GM21825 (cell line): Measurements from ENCODE around the gene GRIK1.
"Not testable (repeated sequence)": the region's sequence is repeated elsewhere in the genome, so short reads cannot be mapped to it uniquely, and the experiment has no call there.

Experiments
- ATAC-seq: cut with Tn5 transposase; IDR thresholded peaks from one replicate; pipeline ENCODE4 v1.9.1; 2021; ENCODE audit warnings: mild to moderate bottlenecking, moderate library complexity; ENCODE audit not compliant: unreplicated experiment

The GRIK1 gene

DNA sequence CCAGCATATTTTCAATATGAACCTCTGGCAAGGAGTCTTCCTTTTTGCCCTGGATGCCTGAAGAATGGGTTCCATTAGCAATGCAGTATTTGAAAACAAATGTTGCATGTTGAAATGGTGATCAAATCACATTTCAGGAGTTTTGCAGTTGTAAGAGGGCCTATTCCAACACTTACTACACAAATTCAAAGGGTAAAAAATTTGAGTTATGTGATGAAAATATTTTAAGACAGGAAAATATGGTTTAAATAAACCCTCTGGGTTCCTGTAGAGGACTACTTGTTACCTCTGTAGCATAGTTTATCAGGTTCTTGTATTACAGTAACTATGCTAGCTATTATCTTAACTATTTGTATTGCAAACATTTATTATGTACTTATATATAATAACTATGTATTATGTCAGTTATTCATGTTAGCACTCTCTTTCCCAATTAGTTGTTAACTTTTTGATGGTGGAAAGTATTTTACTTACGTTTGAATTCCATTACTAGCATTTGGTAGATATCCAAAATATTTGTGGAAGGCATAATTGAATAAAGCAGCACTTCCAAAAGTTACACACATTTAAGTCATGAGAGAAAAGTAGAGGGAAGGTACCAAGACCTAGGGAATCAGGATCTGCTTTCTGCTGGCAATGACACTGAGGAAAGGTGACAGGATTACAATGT lies 312.9 kb downstream of the GRIK1 start:
- ATAC-seq: no peak

DNA sequence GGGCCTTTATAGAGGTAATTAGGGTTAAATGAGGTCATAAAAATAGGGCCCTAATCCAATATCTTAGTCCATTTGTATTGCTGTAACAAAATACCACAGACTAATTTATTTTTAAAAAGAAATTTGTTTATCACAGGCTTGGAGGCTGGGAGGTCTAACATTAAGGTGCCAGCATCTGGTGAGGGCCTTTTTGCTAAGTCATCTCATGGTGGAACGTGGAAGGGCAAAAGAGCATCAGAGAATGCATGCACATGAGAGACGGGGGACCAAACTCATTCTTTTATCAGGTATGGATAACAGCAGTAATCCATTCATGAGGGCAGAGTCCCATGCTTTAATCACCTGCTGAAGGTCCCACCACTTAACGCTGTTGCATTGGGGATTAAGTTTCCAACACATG lies 313.8 kb downstream of the GRIK1 start:
- ATAC-seq: no peak

DNA sequence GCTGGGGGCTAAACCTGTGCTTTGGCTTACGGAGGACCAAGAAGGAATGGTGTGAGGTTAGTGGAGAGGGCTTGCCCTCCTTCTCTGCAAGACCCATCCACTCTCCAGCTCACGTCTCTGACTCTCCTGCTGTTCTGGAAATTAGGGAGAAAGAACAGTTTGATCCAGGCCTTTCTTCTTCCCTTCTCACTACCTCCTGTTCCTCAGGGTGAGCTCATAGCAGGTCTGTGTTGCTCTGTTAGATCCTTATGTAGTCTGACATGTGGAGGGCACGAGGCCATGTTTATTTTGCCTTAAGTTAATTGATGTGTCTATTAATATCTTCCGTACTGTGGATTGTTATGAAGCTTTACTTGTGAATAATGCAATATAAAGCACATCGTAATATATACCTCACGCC lies 315.0 kb downstream of the GRIK1 start:
- no peak for ATAC-seq

DNA sequence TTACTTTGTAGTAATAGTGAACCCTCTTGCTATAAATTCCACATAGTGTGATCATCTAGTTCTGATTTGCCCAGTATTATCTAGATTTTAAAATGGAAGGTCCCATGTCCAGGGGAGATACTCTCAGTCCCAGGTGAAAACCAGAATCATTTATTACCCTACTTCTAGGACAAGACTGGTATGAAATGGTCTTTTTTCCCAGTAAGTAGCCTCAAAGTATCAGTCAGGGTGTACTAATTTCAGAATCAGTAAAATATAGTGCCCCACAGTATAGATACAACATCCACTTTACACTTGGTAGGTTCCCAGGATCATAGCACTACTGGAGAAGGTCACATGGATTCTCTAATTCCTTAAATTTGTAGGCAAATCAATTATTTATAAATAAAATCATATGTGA lies 318.3 kb downstream of the GRIK1 start:
- ATAC-seq: no peak

DNA sequence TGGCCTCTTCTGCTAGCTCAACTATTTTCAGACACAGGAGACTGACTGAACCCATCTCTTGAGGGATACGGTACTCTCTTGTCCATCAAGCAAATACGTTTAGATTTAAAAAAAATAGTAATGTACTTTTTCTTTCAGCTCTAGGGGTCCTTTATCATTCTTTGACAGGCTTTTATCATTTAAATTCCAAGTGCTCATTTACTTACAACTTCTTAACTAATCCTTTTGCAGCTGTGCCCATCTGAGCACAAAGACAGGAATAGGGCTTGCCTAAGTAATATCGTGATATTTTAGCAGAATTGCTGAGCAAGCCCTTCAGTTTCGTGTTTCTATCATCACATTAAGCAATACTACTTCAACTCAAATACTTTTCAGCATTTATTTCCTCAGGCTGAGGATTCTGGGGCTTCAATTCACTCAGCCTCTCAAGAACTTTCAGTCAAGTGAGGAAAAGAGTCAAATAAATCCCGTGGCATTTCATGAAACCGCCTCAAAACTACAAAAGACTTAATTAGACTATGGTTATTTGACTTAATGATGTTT lies 323.5 kb downstream of the GRIK1 start:
- no peak for ATAC-seq

DNA sequence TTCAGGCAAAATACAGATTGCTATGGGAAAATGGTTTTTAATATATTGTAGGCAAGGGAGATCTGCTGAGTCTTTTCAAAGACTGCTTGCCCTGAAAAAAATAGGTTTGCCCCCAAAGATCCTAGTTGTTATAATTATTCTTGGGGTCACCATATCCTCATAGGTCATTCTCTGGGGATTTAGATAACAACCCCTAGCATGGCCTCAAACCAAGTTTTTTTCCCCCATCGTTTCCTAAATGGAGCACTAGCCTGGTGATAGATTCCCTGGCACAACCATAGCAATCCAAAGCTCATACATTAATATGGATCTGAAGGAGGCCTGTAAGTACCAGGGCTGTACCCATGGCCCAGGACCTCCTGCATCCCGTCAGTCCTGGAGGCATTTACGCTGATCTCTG lies 325.9 kb downstream of the GRIK1 start:
- no peak for ATAC-seq

DNA sequence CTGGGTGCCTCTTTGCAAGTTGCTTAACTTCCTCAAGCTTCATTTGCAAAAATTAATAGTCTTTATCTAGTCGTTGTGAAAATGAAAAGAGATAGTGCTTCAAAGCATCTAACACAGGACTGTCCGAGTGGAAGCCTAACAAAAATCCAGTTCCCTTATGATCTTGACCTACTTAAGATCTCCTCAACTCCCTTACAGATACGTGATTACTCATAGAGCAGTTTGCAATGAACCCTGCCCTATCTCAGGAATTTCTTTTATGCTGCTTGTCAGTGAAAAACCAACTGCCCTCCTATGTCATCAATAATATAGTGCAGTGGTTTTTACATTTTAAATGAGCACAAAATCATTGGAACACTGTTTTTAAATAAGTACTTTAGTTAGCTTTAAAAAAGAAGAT lies 326.8 kb downstream of the GRIK1 start:
- no peak for ATAC-seq

DNA sequence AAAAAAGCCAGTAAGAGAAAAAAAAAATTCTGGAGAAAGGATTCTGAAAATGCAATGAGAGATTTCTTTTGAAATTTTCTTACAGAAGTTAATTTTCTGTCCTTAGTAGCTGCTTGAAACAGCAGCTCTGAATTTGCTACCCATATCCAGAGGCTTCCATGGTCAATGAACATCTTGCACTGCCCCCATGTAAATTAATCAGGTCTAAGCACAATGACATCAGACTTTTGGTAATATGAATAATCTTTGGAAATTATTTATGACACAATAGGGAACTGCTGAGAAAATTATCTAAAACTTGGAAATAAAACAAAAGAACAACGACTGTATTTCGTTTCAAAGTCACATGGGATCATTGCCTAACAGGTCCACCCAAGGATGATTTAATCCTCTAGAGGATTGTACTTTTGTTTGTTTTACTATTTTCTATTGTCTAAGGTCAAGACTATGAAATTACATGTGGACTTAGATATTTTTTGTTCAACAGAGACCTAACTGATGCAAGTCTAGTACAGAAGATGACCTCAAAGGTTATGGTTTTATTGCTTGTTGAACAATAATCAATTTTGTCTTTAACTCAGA lies 328.9 kb downstream of the GRIK1 start:
- ATAC-seq: no peak

DNA sequence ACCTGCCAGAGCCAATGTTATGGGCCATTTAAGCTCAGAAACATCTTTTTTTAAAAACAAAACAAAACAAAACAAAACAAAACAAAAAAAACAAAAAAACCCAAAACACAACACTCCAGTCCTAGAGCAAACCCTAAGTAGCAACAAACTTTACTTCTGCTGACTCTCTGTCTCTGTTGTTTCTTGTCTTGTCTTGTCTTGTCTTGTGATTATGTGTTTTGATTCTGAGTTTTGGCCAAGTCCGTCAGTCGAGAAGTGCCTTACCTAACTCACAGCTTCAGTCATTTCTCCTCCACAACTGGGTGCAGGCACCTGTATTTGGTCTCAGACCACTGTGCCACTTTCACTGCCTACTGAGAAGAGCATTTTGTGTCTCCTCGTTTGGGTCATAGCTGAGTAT lies 333.2 kb downstream of the GRIK1 start:
- ATAC-seq: no peak

DNA sequence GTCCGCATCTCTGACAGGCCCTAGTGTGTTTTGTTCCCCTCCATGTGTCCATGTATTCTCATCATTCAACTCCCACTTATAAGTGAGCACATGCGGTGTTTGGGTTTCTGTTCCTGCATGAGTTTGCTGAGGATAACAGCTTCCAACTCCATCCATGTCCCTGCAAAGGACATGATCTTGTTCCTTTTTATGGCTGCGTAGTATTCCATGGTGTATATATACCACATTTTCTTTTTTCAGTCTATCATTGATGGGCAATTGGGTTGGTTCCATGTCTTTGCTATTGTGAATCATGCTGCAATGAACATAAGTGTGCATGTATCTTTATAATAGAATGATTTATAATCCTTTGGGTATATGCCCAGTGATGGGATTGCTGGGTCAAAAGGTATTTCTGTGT lies 334.6 kb downstream of the GRIK1 start:
- not testable (repeated sequence) for ATAC-seq

DNA sequence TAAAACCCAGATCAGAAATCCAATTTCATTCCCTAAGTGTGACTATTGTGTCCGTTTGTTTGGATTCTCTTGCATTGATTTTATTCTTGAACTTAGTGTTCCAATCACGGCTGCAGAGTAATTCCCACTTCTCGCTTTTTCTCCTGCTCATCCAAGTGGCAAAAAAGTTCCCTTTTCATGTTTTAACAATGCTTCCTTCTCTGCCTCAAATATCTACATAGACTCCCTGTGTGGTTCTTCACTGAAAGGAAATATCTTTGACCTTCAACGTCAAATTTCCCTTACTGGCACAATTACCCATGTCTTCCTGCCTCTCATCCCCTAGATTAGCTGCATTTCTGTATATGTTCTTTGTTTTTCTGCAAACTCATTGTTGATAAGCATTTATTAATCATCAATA lies 335.7 kb downstream of the GRIK1 start:
- ATAC-seq: no peak

DNA sequence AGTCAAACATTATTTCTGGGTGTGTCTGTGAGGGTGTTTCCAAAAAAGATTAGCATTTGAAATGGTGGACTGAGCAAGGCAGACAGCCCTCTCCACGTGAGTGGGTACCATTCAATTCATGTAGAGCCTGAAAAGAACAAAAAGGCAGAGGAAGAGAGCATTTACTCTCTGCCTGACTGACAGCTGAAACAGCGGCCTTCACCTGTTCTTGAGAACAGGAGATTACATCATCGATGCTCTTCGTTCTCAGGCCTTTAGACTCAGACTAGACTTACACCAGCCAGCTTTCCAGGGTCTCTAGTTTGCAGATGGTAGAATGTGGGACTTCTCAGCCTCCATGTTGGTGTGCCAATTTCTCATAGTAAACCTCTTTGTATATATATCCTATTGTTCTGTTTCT lies 338.7 kb downstream of the GRIK1 start:
- no peak for ATAC-seq

DNA sequence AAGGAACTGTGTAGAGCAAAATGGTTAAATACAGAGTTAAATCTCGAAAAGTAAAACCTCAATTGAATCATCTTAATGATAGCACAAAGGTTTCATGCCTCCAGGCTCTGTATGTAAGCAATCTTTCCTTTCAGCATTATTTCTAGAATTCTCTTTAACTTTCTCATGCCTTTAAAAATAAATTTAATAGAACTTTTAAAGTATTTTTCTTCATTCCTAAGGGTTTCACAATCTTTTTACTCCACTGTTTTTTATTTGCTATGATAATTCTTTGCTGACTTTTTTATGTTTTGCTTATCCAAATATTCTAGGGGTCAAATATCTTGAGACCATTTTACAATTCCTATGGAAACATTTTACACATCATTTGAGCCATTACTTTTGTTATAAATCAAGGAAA lies 353.1 kb downstream of the GRIK1 start:
- no peak for ATAC-seq

DNA sequence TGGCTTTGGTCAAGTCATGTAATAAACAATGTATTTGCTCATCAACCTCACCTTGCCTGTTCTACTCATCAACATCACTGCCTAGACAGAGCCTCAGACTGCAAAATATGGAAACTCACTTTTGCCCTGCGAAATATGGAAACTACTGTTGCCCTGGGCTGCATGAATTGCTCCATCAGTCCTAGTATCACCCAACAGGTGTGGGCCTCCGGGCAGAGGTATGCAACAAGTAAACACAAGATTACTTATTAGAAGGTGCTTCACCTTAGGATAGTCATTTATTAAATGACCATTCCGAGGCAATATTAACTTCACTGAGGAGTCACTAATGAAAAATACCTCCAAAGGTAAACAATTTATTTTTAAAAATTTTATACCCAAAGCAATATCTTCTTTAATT lies 354.3 kb downstream of the GRIK1 start:
- ATAC-seq: no peak

DNA sequence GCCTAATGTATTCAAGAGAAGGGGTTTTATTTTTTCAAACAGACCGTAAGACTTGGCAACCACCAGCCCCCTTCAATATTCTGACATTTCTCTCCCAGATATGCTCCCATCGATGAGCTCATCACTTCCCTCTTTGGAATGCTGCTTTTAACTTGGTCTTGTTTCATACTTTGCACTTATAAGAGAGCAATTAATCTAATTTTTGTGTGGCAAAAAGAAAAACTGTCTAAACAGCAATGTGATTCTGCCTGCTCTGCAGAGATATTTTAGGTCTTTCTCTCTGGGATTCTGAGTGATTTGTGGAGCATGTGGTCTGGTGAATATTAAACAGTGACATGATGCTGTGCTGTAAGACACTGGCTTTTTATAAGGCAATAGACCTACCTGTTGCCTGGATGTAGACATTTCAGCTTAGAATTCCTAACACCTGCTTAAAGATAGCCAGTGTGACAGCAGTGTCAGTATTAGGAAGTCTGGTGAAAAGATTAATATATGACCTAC lies 356.3 kb downstream of the GRIK1 start:
- no peak for ATAC-seq

DNA sequence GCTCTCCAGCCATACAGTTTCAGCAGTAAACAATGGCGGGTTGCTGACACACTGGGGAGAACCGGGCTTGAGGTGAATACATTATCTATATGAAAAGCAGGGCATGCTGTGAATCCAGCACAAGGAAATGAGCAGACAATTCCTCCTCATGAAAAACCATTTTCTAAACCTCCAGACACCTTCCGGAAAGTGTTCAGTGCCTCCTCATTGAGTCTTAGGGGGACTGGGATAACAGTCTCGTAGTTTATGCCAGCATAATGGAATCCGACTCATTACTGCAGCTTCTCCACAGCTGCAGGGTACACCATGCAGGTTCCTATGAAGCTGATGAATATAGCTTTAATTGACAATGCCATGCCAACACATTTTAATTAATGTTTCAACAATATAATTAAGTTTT lies 356.9 kb downstream of the GRIK1 start:
- no peak for ATAC-seq

DNA sequence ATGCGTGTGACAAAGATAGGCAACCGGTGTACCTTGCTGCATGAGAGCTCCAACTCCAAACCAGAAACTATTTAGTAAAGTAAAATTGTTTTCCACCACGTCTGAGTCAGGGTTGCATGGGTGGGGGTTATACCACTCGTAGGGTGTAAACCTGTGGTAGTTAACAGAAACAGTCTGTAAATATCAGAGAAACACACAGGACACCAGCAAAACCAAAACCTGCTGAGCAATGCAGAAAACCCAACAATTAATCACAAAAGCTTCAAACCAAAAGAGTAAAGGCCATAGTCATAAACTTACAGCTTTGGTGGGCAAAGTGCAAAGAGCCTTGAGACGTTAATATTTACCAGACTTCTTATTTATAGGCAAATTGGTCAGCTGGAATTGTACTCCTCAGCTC lies 358.4 kb downstream of the GRIK1 start:
- no peak for ATAC-seq

DNA sequence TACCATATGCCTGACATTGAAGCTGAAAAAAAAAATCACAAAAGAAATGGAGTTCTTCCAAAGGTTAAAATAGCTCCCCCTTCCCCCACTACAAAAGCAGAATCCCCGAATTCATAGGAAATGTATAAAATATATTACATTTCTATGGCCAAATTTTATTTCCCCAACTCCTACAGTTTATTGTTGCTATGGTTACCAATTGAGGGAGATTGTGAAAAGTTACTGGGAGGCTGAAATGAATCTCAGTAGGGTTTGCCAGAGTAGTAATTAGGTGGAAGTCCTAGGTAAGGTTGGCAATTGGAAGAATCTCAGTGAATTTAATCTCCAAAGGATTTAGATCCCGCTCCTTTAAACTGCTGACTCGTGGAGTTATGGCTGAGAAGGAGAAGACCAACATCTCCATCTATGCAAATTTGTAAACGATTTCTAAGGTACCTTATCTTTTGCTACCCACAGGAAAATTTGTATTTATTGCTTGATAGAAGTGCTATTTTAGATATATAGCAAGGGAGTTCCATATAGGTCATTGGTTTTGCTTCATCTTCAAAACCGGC lies 359.0 kb downstream of the GRIK1 start:
- no peak for ATAC-seq

DNA sequence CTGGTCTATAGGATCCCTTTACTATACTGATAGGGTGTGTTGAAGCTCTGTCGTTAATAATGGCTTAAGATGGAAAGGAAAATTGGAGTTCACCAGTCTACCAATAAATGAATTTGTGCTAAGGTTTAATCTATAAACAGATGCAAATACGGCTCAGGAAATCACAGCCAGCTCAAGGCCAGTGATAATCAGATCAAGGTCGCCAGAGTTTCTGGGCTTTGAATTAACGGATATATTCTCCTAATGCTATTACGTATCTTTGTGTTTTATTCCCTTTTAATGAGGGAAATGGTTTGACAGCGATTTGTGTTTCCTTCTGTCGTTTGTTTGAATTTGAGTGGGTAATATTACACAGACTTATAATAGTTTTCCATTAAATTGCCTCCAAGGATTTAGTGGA lies 361.5 kb downstream of the GRIK1 start:
- no peak for ATAC-seq

DNA sequence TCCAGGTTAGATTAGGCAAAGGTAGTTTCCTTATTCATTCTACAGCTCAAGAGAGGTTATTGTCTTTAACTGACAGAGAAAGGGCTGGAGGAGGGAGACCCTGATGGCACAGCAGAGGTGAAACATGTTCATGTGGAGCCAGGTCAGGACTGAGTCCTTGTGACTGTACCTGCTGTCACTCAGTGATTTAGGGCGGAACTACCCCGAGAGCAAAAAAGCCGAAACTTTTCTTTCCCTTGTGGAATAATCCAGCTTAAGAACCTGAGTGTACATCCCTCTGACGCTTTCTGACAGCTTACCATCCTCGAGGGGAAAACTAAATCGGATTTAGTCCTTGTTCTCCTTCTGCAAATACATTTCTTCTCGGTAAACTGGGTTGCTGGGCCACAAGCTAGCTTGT lies 367.8 kb downstream of the GRIK1 start:
- no peak for ATAC-seq

DNA sequence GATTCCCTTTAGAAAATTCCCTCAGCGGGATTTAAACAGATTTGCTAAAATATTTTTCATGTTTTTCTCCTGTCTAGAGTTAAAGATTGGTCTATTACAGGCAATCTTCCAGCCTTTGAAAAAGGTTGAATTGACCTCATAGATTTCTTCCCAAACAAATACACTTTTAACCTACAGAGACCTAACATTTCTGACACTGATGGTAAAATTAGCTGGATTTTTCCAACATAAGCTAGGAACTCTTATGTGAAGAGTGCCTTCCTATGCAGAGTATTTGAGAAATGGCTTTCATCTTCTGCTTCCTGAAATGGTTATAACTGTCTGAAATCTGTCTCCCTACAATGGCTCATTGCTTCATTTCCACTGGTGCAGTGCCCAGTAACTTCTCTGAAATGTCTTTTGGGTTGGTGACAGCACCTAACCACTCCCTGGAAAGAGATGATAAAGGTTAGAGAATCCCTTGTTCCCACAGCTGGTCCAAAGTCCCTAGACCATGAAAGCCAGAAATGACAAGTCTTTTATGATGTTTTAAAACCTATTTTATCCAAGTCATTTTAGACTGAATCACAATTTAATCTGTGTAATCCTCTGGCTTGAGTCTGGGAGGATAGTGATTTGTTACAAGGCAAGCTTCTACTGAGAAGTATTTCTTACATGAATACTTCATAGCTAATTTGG lies 371.6 kb downstream of the GRIK1 start:
- ATAC-seq: no peak
